Brain pericyte (primary cell): ENCODE data around the gene MAPK1.
"Not testable (repeated sequence)": the region's sequence is repeated elsewhere in the genome, so short reads cannot be mapped to it uniquely, and the experiment has no call there.

ENCODE experiments used
- DNase-seq: peaks from one replicate; pipeline ENCODE4 v3.0.0-alpha.2; 2012; ENCODE audit warnings: low read depth, low spot score

Gene MAPK1

DNA sequence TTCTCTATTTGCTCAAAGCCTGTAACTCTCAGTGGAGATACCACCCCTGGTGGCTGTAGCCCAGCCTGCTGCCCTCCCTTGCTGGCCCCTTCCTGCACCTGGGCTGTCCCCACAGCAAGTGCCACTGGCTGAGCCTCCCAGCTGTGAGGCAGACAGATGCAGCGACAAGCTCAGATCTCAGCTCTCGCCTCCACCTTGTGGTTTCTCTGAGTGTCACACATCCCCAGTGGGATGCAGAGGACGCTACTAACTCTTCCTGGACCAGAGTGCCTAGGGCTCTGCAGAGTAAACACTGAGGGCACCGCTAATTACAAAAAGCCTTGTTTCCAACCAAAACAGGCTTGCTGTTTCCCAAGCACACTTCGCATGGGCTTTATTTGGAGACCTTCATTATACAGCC, 140.8 kb downstream of the MAPK1 start:
- no peak for DNase-seq

DNA sequence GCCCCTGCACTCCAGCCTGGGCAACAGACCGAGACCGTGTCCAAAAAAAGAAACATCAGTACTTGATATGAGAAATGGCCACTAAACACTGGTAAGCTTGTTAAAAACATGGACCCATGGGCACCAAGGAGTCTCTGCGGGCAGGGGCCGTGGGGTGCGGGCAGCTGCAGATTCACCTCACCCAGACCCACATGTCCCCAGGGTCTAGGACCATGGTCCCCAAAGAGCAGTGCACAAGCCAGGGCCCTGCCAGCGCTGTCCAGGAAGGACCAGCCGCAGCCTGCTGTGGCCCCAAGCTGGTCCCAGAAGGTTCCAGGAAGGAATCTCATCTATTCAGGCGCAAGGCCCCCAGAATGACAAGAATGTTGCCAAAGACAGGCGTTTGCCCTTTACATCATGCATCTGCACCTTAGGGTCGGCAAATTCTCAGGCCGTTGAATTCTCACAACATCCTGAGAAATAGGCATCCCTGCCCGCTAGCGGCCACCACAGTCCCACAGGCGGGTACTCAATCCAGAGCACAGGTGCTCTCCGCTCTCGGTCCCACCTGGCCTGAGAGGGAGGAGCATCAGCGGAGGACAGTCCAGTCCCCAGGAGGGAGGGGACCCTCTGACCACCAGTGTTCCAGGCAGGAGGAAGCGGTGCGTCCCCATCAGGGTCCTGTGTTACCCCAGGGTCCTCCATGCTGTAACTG, 141.3 kb downstream of the MAPK1 start:
- no peak for DNase-seq

DNA sequence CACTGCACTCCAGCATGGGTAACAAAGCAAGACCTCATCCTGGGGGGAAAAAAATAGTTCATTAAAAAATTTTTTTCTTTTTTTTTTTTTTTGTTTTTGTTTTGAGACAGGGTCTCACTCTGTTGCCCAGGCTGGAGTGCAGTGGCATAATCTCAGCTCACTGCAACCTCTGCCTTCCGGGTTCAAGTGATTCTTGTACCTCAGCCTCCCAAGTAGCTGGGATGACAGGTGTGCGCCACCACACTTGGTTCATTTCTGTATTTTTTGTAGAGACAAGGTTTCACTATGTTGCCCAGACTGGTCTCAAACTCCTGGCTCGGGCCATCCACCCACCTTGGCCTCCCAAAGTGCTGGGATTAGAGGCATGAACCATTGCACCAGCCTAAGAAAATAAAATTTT, 142.9 kb downstream of the MAPK1 start:
- not testable (repeated sequence) for DNase-seq

DNA sequence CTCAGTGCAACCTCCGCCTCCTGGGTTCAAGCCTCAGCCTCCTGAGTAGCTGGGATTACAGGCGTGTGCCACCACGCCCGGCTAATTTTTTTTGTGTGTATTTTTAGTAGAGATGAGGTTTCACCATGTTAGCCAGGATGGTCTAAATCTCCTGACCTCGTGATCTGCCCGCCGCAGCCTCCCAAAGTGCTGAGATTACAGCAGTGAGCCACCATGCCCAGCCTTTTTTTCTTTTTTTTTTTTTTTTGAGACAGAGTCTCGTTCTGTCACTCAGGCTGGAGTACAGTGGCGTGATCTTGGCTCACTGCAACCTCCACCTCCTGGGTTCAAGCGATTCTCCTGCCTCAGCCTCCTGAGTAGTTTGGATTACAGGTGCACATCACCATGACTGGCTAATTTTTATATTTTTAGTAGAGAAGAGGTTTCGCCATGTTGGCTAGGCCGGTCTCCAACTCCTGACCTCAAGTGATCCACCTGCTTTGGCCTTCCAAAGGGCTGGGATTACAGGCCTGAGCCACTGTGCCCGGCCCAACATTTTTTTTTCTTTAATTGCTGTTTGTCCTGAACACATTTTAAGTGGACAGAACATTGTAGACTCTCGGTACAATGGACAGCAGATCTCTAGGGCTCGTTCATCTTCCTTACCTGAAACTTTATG, 146.1 kb downstream of the MAPK1 start:
- not testable (repeated sequence) for DNase-seq

DNA sequence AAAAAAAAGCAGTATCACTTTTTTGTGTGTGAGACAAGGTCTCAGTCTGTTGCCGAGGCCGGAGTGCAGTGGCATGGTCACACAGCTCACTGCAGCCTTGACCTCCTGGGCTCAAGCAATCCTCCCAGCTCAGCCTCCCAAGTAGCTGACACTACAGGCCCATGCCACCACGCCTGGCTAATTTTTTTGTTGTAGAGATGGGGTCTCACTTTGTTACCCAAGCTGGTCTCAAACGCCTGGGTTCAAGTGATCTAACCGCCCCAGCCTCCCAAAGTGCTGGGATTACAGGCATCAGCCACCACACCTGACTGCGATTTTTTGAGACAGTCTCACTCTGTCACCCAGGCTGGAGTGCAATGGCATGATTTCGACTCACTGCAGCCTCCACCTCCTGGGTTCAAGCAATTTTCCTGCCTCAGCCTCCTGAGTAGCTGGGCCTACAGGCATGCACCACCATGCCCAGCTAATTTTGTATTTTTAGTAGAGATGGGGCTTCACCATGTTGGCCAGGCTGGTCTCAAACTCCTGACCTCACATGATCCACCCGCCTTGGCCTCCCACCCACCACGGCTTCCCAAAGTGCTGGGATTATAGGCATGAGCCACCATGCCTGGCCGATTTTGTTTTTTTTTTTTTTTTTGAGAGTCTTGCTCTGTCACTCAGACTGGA, 147.1 kb downstream of the MAPK1 start:
- DNase-seq = not testable (repeated sequence)

DNA sequence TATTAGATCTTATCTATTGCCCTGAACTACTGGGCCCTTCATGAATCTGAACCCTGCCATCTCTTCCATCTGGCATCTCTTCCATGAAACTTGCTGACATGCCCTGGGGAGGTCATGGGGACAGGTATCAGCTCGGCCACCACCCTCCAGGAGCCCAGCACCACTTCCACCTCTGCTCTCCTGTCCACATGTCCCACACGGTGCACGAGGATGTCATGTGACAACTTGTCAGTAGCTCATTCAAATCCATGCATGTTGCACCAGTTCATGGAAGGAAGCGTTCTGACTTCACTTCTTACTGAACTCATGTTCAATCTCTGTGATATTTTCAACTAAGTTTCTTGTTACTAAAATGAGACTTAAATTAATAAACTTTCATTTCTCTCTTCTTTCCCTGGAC, 148.4 kb downstream of the MAPK1 start:
- DNase-seq = no peak

DNA sequence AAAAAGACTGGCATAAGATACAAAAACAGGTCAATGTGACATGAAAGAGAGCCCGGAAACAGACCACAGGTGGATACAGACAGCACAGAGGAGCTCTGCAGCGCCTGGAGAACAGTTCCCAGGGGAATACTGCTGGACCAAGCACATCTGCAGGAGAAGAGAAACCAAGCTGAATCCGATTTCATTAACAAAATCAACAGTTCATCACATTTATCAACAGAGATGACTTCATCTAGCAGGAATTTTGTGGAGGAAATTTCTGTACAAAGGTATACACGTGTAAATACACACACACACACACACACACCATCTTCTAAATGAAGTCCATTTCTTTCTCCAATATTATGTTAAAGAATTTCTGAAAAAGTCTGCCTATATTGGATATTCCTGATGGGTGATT, 148.9 kb downstream of the MAPK1 start:
- DNase-seq = no peak

DNA sequence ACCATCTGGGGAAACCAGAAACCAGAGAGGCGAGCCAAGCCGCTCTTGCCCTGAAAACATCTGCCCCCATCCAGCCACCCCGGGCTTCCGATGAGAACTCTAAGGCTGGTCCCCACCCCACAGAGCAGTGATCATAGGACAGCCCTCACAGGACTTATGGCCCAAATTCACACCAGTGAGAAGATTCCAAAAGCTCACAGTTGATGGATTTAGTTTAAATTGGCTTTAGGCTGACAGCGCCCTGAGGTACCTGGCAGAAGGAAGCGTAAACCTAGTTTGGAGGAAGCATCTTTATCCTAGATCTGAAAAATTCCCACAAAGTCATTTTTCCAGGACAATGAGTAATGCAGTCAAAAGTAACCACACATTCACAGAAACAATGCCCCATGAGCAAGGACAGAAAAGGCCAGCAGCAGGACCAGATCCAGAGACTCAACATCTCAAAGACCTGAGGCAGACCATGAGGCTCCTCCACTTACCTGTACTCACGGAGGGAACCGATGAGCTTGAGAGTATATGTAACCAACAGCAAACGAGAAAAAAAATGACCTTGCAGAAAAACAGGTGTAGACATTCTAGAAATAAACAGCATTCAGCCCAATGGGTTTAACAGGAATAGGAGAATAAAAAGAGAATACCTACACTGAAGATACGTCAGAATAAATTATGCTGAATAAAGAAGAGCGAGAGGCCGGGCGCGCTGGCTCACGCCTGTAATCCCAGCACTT, 150.9 kb downstream of the MAPK1 start:
- not testable (repeated sequence) for DNase-seq

DNA sequence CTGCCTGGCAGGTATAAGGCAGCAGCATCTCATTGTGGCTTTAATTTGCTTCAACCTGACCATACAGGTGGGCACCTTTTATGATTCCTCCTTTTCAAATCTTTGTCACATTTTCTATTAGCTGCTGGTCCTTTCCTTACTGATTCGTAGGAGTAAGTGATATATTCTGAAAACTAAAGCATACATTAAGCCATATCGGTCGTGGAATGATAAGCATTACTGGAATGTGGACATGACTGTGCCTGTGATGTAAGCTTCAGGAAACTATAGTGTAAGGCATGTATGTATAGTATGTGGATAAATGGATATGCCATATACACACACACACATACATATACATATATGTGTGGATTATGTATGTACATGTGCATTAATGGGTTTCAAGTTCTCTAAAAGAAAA, 152.7 kb downstream of the MAPK1 start:
- no peak for DNase-seq

DNA sequence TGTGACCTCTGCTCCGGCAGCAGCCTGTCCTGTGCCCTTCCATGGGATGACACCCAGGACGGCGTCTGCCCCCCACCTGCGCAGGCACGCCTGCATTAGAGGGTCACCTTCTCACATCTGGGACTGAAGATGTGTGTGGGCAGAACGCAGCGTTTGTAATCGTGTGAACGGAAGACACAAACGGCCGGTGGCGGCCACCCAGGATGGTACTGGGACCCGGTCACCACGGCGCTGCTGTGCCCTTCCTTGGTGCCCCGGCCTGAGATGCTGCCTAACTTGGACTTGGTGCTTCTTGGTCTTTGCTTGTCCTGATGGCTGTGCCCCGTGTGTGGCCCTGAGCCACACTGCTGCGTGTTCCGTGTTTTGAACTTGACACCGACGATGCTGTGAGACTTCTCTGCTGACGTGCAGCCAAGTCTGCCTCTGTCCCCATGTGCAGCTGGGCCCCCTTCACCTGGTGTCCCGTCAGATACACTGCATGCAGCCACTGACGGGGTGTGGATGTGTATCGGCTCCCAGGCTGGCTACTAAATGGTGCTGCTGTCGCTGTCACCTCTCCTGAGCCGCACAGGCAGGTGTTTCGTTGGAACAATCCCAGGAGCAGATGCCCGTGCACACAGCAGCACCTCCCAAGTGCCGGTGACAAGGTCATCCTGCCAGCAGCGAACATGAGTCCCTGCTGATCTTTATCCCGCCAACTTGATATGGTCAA, 153.2 kb downstream of the MAPK1 start:
- no peak for DNase-seq

DNA sequence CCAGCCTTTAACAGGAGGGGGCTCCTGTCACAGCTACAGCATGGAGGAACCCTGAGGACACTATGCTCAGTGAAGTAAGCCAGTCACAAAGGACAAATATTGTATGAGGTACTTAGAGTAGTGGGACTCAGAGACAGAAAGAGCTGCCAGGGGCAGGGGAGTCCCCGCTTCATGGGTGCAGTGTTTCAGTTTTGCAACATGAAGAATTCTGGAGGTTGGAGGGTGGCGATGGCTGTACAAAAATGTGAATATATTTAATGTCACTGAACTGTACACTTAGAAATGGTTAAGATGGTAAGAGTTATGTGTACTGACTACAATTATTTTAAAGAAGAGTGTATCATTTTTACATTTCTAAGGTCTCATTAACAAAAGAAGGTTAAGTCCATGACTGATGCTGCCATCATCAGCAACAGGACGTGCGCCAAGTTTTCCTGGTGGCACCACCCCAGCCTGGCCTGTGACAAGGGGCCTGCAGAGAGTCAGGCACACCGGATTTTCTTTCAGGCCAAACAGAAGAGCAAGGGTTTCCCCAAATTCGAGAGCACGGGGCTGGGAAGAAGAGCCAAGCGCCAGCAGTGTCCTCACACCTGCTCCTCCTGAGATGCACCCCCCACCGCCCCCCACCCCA, 153.9 kb downstream of the MAPK1 start:
- DNase-seq = no peak

DNA sequence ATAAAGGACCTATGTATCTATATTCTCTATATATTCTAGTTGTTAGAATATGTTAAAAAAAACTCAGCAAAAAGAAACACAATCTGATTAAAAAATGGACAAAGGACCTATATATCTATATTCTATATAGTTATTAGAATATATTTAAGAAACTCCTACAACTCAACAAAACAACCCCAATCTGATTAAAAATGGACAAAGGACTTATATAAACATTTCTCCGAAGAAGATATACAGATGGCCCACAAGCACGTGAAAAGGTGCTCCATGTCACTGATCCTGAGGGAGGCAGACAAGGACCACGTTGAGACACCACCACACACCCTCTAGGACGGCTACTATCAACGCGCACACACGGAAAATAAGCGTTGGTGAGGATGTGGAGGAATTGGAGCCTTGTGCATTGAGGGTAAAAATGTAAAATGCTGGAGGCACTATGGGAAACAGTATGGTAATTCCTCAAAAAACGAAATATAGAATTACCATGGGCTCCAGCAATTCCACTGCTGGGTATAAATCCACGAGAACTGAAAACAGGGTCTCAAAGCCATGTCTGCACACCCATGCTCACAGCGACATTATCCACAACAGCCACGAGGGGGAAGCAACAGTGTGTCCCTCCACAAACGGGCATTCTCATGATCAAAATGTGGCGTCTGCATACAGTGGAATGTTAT, 154.6 kb downstream of the MAPK1 start:
- peak; percentile 39 for DNase-seq

DNA sequence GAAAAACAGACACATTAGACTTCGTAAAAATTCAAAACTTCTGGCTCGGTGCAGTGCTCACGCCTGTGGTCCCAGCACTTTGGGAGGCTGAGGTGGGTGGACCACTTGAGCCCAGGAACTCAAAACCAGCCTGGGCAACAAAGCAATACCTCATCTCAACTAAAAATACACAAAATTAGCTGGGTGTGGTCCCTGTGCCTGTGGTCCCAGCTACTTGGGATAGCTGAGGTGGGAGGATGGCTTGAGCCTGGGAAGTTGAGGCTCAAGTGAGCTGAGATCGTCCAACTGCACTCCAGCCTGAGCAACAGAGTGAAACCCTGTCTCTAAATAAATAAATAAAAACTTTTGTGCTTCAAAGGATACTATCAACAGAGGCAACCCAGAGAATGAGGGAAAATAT, 155.6 kb downstream of the MAPK1 start:
- no peak for DNase-seq

DNA sequence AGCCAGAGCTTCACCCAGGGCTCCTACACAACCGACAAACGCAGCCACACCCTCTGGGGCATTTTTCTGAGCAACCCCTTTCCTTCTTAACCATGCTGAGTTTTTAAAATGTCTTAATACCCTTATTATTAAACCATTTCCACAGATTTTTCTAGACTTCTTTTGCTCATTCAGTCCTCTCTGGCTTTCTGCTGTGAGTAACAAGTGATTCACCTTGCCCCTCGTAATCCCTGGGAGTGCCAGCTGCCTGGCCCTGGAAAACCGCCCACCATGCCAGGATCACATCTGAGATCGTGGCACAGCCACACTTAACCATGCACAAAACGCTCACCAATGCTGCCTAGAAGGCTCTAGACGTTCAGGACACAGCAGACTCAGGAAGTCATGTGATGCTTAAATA, 157.3 kb downstream of the MAPK1 start:
- DNase-seq = no peak

DNA sequence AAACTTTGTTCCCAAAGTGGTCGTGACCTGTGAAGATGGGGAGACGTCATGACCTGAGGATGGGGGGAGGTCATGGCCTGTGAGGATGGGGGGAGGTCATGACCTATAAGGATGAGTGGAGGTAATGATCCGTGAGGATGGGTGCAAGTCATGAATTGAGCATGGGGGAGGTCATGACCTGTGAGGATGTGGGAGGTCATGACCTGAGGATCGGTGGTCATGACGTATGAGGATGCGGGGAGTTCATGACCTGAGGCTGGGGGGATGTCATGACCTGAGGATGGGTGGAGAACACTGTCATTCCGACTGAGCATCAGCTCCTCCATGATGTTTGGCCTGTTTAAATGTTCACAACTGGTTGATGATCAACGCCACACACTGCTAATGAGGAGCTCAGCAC, 157.8 kb downstream of the MAPK1 start:
- no peak for DNase-seq

DNA sequence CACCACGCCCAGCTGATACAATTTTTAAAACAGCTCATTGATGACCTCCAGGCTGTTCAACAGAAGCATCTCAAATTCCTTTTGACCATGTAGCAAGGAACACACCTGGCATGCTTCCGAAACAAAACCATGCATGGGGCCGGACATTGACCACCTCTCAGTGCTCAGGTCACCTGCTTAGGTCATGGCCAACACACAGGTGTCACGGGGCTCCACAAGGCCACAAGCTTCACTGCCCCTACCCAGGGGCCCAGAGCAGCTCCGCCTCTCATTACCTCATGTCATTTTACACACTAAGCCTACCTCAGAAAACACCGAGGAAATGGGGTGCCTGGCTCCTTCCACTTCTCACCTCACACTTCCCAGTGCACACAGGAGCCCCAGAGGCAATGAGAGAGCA, 158.5 kb downstream of the MAPK1 start:
- no peak for DNase-seq

DNA sequence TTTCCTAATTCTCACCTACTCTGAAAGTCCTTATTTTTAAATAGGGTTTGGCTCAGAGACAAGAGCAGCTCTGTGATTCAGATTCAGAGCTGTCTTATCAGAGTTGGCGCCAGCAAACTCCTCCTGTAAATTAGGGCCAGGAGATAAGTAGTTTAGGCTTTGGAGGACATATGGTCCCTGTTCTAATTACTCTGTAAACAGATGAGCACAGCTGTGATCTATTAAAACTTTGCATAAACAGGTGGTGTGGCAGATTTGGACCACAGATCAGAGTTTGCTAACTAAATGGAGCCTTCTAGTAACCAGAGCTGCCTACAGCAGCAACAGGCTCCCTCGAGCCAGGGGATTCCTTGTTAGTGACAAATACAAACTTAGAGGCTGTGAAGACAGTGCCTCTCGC, 159.8 kb downstream of the MAPK1 start:
- no peak for DNase-seq
